PC-3 (cell line): ENCODE data around the gene NEGR1. TPM values are rescaled to one million over a fixed set of nuclear protein-coding genes. Genes with fewer than 3 reads are reported as not detected.

Experiments used
- ATAC-seq: fragments of 200-7000 bp; cut with Tn5 transposase; 2 replicates; pipeline ENCODE4 v1.9.1; 2020; ENCODE audit warnings: mild to moderate bottlenecking, moderate library complexity
- BruUV-seq: library from RNA; stranded (reverse); fragments of 400-500 nt; replicated peaks from 2 replicates; lab custom pipeline; 2021; lab: Mats Ljungman, UMichigan
- CTCF ChIA-PET: fragments of 300-600 bp; sonication (Branson Sonifier 250); formaldehyde crosslinking; loops from one replicate; lab custom pipeline; 2022; ENCODE audit warnings: antibody characterized with exemption; lab: Charles Lee
- POLR2A ChIA-PET: fragments of 300-600 bp; sonication (Branson Sonifier 250); formaldehyde crosslinking; loops from one replicate; lab custom pipeline; 2022; ENCODE audit warnings: antibody characterized with exemption; ENCODE audit not compliant: unreplicated experiment; lab: Charles Lee
- DNase-seq: peaks from one replicate; pipeline ENCODE4 v3.0.0-alpha.2; 2015
- H2AFZ ChIP-seq: fragments of 300-600 bp; sonication (generic); 2 replicates; pipeline ENCODE4 v1.6.0; 2016; ENCODE audit warnings: antibody characterized with exemption, low read length
- H3F3A ChIP-seq: fragments of 300-600 bp; sonication (generic); one replicate; pipeline ENCODE4 v1.6.0; 2017; ENCODE audit warnings: antibody characterized with exemption, low read length, control low read depth, mild to moderate bottlenecking; ENCODE audit not compliant: unreplicated experiment
- H3K27ac ChIP-seq: fragments of 300-600 bp; sonication (generic); 2 replicates; pipeline ENCODE4 v1.5.1; 2016; ENCODE audit warnings: mild to moderate bottlenecking, low read length
- H3K27me3 ChIP-seq: fragments of 300-600 bp; sonication (generic); 2 replicates; pipeline ENCODE4 v1.6.1; 2016; ENCODE audit warnings: low read length, mixed read lengths
- H3K36me3 ChIP-seq: fragments of 300-600 bp; sonication (generic); 2 replicates; pipeline ENCODE4 v1.6.1; 2016; ENCODE audit warnings: low read depth, mixed run types, low read length, mixed read lengths
- H3K4me1 ChIP-seq: fragments of 300-600 bp; sonication (generic); 2 replicates; pipeline ENCODE4 v1.5.1; 2016; ENCODE audit warnings: low read length; ENCODE audit not compliant: insufficient read depth
- H3K4me2 ChIP-seq: fragments of 300-600 bp; sonication (generic); 2 replicates; pipeline ENCODE4 v1.6.0; 2016; ENCODE audit warnings: low read length
- H3K4me3 ChIP-seq: fragments of 300-600 bp; sonication (generic); 2 replicates; pipeline ENCODE4 v1.5.1; 2016; ENCODE audit warnings: mild to moderate bottlenecking, low read length, mixed read lengths
- H3K79me2 ChIP-seq: fragments of 300-600 bp; sonication (generic); 2 replicates; pipeline ENCODE4 v1.6.1; 2017; ENCODE audit warnings: low read length, mixed read lengths
- H3K9ac ChIP-seq: fragments of 300-600 bp; sonication (generic); 2 replicates; pipeline ENCODE4 v1.6.0; 2016; ENCODE audit warnings: mild to moderate bottlenecking, low read length
- H3K9me2 ChIP-seq: fragments of 300-600 bp; sonication (generic); replicated peaks from 2 replicates; pipeline ENCODE4 v1.6.1; 2016; ENCODE audit warnings: mixed run types, low read length, mixed read lengths
- H3K9me3 ChIP-seq: fragments of 300-600 bp; sonication (generic); 2 replicates; pipeline ENCODE4 v1.6.1; 2016; ENCODE audit warnings: low read length, mixed read lengths
- H4K20me1 ChIP-seq: fragments of 300-600 bp; sonication (generic); 2 replicates; pipeline ENCODE4 v1.6.1; 2016; ENCODE audit warnings: low read length, mixed read lengths
- CTCF ChIP-seq: fragments of 300-600 bp; sonication (generic); conservative IDR thresholded peaks from 2 replicates; pipeline ENCODE4 v1.5.1; 2017; ENCODE audit warnings: antibody characterized with exemption, low read depth, mild to moderate bottlenecking, low read length
- EZH2 ChIP-seq: fragments of 300-600 bp; sonication (generic); IDR thresholded peaks from one replicate; pipeline ENCODE4 v1.6.1; 2017; ENCODE audit warnings: antibody characterized with exemption, mild to moderate bottlenecking, low read length; ENCODE audit not compliant: unreplicated experiment
- EZH2phosphoT487 ChIP-seq: fragments of 300-600 bp; sonication (generic); IDR thresholded peaks from 2 replicates; pipeline ENCODE4 v1.6.1; 2018; ENCODE audit warnings: mild to moderate bottlenecking, antibody characterized with exemption, low read length, borderline replicate concordance
- intact Hi-C: fragments of 100-400 bp; cut with micrococcal nuclease; formaldehyde crosslinking; loops from 2 replicates; pipeline ENCODE4 v1.9.0; 2023
- total RNA-seq: library from RNA; depleted of rRNA; stranded (reverse); fragments of >200 nt; gene quantifications from 2 replicates; pipeline ENCODE4 v1.2.3, GENCODE V29; 2014

NEGR1 gene
- total RNA-seq, 1 experiment from 2014 or later, result 3.4 TPM

- Histone ChIP-seq H3K9ac (no peak overlapping the region), H3K4me2 (no peak overlapping the region), H3K4me3 (no peak overlapping the region), H4K20me1 (no peaks in the 10 kb centered on the region), H3K36me3 (no peaks in the 10 kb centered on the region), H3K27me3 (no peaks in the 10 kb centered on the region), H3K79me2 (no peaks in the 10 kb centered on the region), H3K27ac (no peak overlapping the region), H2AFZ (no peak overlapping the region), H3K4me1 (peaks cover 5% of the 10 kb centered on the region; the same call in 1 of the 2 replicates), H3K9me2 (no peaks in the 10 kb centered on the region), H3K9me3 (no peaks in the 10 kb centered on the region), H3F3A (no peaks in the 10 kb centered on the region)
- POLR2A ChIA-PET, result no interaction called here
- intact Hi-C loops, result no loop called here
- BruUV-seq, result no TSS peak
- TF ChIP-seq EZH2phosphoT487, result no peak
- no peak for TF ChIP-seq EZH2
- TF ChIP-seq CTCF, result no peak
- CTCF ChIA-PET, result no interaction called here
- DNase-seq (no peak), ATAC-seq (no peak)
Measured at GRCh38 chr1:71635568-71635967, 646.8 kb downstream of the NEGR1 start.

GRCh38 chr1:71634159-71634558, 648.2 kb downstream of the NEGR1 start:
- ChIA-PET CTCF (no interaction called here), POLR2A (no interaction called here)
- no peak overlapping the region for H3K9ac ChIP-seq
- TF ChIP-seq EZH2 (no peak), CTCF (no peak), EZH2phosphoT487 (no peak)
- DNase-seq (no peak), ATAC-seq (no peak)
- no peaks in the 10 kb centered on the region for H3K9me2 ChIP-seq
- no peaks in the 10 kb centered on the region for H3K27me3 ChIP-seq
- H3K27ac ChIP-seq, result no peak overlapping the region
- H3K4me3 ChIP-seq, result no peak overlapping the region
- H3K4me2 ChIP-seq, result no peak overlapping the region
- BruUV-seq, result no TSS peak
- H2AFZ ChIP-seq, result no peak overlapping the region
- H3K9me3 ChIP-seq, result no peaks in the 10 kb centered on the region
- no peaks in the 10 kb centered on the region for H3K79me2 ChIP-seq
- peaks cover 5% of the 10 kb centered on the region; the same call in 1 of the 2 replicates for H3K4me1 ChIP-seq
- no peaks in the 10 kb centered on the region for H4K20me1 ChIP-seq
- intact Hi-C loops, result no loop called here
- H3K36me3 ChIP-seq, result no peaks in the 10 kb centered on the region
- H3F3A ChIP-seq, result no peaks in the 10 kb centered on the region

GRCh38 chr1:71630073-71630472, 652.3 kb downstream of the NEGR1 start:
- CTCF ChIA-PET, result no interaction called here

More at GRCh38 chr1:71630073-71630472, 652.3 kb downstream of the NEGR1 start:
- H3K36me3 ChIP-seq, result no peaks in the 10 kb centered on the region
- no peak overlapping the region for H3K27ac ChIP-seq
- no peak for TF ChIP-seq CTCF
- no peak for TF ChIP-seq EZH2
- no peak for TF ChIP-seq EZH2phosphoT487
- no peak overlapping the region for H3K9ac ChIP-seq
- H3K4me1 ChIP-seq, result no peaks in the 10 kb centered on the region
- no peak for DNase-seq
- no peak overlapping the region for H2AFZ ChIP-seq
- H3K9me2 ChIP-seq, result no peaks in the 10 kb centered on the region
- H3K79me2 ChIP-seq, result no peaks in the 10 kb centered on the region
- ATAC-seq, result peak; percentile 53; the same call in 1 of the 2 replicates
- H3F3A ChIP-seq, result no peaks in the 10 kb centered on the region
- H3K27me3 ChIP-seq, result no peaks in the 10 kb centered on the region
- H4K20me1 ChIP-seq, result no peaks in the 10 kb centered on the region
- no TSS peak for BruUV-seq
- intact Hi-C loops, result no loop called here
- H3K4me2 ChIP-seq, result no peak overlapping the region
- H3K4me3 ChIP-seq, result no peak overlapping the region
- no peaks in the 10 kb centered on the region for H3K9me3 ChIP-seq
- POLR2A ChIA-PET, result no interaction called here
